GM21576 (cell line): ENCODE data around the gene BMF.
"Not testable (repeated sequence)": the region's sequence is repeated elsewhere in the genome, so short reads cannot be mapped to it uniquely, and the experiment has no call there.

ENCODE experiments used
- ATAC-seq: cut with Tn5 transposase; IDR thresholded peaks from one replicate; pipeline ENCODE4 v1.9.1; 2021; ENCODE audit warnings: mild to moderate bottlenecking, moderate library complexity; ENCODE audit not compliant: unreplicated experiment

BMF gene

DNA sequence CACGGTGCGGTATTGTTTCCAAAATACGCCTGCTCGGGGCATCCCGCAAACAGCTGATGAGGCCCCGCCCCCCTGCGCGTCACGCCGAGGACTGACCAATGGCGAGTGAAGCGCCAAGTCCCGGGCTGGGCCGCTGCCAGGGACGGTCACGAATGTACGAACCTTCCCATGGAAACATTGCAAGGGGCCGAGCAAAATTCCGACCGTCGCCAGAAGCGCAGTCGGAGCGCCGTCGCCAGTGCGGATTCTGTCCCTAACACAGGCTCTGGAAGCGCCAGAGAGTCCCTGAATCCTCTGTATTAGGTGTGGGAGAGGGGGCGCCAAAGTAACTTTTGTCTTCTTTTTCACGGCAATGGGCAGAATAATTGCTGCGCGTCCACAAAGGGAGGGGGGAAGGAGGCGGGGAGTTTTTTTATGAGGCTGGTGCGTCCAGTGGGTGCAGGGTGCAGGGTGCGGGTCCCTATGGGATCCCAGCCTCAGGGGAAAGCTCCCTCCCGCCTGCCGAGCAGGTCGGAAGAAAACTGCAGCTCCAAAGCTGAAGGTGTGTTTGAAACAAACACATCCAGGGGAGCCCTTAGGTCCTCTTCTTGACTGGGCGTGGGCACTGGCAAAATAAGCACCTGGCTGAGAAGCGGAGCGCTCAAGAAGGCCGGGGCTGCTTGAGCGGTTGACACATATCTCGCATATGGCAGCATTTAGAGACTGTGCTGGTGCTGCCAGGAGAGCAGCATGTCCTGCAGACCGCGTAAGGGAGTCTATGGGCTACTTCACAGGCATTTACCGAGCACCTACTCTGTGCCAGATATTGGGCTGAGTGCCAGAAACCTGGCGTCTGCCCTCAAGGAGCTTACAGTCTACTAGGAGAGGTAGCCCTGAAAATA is at the start of gene BMF:
TSS of gene BMF (minus strand) at position 25 of the 881 bp plus-strand sequence. CDS start 2,793 bp downstream, outside the sequence.
- ATAC-seq: peak; percentile 52

DNA sequence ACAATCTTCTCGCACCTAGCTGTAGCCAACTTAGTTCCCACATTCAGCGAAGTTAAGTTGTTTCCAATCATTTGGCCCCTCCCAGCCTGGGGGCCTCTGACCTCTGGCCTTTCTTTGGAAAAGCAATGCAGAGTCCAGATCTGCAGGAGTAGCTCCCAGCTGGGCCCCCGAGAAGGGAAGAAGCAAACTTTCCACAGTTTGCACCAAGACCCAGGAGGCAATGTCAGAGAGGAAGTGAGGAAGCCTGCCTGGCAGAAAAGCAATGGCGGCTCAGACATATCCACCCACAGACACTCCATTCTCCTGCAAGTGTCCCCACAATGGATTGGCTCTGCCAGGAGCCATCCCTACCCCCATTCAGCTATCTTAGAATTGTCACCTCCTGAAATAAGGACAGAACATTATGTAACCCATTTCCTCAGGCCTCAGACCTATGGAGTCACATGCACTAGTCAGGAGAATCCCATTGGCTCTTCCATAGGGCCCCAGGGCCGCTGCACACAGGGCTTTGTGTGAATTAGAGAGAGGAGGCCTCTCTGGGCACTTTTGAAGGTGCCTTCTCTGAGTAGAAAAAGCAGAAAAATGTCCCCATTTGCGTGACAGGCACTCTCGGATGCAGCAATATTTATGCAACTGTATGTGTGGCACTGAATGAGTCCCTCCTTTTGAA is 49.2 kb upstream of the BMF start:
- no peak for ATAC-seq

DNA sequence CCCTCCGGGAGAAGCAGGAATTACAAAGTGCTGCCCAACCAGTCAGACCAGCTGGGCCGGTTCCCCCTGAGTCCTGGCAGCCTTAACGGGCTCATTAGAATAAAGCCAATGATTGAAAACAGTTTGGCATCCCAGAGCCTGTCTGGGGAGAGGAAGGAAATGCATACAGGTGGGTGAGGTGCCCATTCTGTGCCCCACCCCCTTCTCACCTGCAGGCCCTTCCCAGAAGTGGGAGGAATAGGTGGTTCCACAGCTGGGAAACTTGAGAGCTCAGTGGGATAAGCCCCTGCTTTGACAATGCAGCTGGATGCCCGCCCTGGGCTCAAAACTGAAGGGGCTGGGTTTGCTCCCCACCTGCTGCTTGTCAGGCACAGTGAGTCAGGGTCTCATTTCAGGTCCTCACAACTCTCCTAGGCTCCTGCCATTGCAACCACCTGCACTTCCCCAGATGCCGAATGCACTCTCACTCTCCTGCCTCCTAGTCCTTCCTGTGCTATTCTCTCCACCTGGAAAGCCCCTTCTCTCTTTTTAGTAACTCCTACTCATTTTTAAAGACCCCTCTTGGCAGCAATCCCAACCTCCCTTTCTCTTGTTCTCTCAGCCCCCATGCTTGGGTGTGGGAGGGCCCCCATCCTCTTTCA is 46.7 kb upstream of the BMF start:
- no peak for ATAC-seq

- not testable (repeated sequence) for ATAC-seq
Measured at GRCh38 chr15:40154821-40155220, 46.1 kb upstream of the BMF start.

DNA sequence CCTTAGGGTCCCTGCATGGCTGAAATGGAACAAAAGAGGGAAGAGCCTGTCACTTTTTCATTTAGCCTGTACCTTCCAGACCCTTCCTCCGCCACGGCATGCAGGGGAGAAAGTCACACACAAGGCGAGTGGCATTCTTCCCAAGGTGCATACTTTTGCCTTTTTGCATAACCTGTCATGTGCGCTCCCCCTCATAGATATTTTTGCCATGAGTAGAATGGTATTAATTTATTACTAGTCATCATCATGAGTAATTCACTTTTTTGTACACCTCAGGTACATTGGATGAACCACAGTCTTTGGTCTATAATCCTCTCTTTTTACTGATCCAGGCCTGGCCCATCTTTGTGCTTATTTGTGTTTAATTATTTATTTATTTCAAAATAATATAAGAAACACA is 43.3 kb upstream of the BMF start:
- no peak for ATAC-seq

DNA sequence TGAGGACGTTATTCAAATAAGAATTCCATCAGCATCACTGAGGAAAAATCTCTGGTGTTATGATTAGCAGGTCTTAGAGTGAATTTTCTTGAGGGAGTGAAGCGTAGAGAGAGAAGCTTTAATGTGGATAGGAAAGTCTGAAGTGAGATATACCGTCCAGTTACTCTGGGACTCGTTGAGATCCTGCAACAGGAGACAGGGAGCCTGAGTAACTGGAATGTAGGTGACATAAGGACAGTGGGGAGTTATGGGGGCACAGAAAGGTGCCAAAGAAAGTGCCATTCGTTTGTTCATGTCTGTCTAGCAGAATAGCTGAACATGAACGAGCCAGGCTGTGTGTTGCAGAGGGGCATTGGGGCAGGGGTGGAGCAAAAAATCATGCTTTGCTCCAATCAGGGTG is 42.8 kb upstream of the BMF start:
- no peak for ATAC-seq

DNA sequence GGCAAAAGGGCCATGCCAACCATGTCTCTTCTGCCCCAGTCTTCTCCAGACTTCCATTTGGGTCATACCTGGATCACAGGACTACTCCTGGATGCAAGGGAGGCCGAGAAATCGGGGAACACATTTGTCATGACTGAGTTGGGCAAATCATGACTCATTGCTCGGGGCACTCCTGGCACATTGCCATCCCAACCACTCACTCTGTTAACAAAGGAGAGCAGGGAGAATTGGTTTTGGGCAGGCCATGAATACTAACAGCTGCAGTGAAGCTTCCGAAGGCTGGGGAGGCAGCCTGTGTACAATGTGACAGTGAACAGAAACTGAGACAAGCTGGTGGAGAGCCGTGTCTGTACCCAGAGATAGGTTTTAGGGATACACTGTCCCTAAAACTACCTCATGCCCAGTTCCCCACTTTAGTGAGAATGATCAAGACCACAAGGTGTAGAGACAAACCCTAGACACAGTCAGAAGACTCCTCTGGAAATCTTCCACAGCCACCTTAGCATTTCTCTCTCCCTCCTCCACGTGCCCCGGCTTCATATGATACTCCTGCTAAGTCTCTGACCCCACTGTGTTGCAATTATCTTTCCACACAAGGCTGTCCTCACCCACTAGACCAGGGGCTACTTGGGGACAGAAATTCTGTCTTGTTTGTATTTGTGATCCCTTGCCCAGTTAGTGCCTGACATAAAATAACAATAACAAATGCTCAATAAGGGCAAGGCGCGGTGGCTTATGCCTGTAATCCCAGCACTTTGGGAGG is 41.7 kb upstream of the BMF start:
- ATAC-seq: no peak

DNA sequence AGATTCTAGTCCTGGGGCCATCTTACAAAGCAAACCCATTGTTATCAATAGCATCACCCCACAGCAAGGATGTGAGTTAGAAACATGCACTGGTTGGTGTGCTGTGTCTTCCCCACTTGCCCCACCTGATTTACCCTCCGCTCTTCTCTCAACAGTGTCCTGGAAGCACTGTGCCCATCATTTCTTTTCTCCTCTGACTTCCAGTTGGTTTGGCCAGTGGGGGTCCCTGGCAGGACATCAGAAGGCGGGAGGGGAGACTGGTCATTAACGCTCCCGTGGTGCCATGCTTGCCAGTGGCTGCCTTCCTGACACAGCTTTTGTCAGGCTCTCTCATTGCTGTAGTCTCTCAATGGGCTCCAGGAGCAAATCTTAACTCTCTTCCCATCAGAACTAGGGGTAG is 40.7 kb upstream of the BMF start:
- ATAC-seq: no peak

- no peak for ATAC-seq
Measured at GRCh38 chr15:40146037-40146436, 37.4 kb upstream of the BMF start.

DNA sequence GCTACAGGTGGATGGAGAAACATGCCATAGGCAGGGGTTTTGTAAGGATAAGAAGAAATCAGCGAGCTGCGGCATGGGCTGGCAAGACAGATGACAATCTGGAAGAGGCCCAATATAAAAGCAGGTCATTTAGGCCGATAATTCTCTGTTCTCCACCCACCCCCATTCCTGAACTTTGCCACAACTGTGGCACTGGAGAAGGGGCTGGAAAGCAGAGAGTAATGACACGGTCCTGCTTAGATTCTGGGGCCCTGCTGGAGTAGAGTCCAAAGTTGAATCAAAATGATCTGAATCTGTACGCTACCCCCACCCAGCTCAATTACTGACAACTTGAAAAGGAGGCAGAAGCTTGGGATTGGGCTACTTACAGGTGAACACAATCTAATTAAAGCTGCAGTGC is 33.7 kb upstream of the BMF start:
- no peak for ATAC-seq

DNA sequence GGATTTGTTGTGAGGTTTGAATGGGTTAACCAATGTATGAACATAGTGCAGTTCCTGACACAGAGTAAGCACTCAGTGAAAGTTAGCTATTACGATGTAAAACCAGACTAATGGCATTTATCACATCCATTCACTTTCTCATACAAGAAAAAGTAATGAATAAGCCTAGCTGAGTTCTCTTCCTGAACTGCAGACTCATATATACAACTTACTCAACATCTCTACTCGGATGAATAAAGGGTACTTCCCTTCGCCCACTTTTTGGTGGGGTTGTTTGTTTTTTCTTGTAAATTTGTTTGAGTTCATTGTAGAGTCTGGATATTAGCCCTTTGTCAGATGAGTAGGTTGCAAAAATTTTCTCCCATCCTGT is 29.5 kb upstream of the BMF start:
- not testable (repeated sequence) for ATAC-seq

DNA sequence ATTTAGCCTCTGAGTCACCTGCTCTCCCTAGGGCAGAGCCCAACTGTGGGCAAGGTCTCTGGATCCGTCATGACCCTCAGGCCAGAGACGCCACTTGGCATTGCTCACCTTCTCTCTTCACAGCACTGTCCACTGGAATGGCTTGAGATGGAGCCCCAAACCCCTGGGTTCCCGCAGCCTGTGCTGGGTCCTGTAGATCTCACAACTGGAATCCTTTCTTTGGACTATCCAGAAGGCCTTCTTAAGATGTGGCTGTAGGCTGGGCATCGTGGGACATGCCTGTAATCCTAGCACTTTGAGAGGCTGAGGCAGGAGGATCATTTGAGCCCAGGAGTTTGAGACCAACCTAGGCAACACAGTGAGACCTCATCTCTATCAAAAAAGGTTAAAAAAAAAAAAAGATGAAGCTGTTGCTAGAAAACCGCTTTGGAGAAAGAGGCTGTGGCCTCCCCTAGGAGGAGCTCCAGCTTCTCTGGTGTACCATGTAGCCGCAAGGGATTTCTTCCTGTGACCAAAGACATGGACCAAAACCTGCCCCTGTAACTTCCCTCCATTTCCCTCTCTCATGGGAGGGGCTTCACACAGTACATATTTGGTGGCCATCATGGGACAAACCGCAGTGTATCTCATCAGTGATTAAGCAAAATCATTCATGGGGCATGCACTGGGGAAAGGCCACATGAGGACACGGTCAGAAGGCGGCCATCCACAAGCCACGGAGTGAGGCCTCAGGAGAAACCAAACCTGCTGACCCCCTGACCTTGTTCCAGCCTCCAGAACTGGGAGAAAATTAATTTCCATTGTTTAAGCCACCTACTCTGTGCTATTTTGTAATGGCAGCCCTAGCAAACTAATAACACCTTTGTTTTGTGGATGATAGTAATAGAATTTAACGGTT is 28.9 kb upstream of the BMF start:
- ATAC-seq: no peak

DNA sequence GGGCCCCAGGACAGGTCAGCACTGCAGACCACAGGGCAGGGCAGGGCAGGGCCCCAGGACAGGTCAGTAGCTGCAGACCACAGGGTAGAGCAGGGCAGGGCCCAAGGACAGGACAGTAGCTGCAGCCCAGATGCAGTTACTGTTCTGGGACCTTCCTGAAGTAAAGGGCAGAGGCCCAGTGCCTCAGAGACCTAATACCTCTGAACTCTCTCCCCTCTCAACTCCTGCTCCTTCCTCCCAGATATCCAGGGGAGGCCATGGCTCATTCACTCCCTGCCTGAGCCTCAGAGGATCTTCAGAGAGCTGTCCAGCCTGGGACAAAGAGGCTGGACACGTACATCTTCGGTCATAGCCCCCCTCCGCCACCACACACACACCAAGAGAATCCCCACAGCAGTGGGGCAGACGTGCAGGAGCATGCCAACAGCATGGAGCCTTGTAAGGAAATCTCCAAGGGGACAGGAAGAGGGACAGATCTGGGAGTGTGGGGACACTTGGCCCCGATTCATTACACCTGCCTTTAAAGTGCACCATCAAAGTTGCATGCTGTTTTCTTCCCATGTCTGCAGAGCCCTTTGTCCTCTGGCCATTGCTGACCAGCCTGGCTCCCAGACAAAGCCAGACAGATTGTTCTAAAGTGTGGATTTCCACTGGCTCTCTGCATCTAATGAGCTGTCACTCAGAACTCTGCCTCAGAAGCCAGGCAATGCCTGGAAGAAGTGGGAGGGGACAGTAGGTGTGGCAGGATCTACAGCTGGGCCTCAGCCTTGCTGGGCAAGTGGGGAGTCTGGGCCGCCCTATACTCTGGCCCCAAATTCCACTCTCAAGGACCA is 28.0 kb upstream of the BMF start:
- ATAC-seq: no peak

DNA sequence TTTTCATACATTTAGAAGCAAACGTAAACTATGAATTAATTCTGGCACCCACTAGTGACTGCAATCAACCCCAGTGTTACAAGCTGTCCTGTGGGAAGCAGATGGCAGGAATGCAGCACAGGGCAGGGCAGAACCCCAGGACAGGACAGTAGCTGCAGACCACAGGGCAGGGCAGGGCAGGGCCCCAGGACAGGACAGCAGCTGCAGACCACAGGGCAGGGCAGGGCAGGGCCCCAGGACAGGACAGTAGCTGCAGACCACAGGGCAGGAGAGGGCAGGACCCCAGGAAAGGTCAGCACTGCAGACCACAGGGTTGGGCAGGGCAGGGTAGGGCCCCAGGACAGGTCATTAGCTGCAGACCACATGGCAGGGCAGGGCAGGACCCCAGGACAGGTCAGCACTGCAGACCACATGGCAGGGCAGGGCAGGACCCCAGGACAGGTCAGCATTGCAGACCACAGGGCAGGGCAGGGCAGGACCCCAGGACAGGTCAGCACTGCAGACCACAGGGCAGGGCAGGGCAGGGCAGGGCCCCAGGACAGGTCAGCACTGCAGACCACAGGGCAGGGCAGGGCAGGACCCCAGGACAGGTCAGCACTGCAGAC is 27.3 kb upstream of the BMF start:
- not testable (repeated sequence) for ATAC-seq

DNA sequence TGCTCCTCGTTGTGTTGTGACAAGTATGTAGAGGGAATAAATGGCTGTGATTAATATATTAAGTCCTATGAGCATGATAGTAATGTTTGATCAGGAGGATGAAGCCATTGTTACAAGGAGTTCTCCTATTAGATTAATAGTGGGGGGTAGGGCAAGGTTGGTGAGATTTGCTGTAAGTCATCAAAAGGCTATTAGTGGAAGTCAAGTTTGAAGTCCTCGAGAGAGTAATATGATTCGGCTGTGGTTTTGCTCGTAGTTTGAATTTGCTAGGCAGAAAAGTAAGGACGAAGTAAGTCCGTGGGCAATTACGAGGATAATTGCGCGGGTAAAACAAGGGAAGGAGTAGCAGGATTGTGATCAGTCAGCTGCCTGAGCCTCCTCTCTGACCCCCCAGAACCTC is 26.2 kb upstream of the BMF start:
- no peak for ATAC-seq

- ATAC-seq: no peak
Measured at GRCh38 chr15:40133544-40133943, 24.9 kb upstream of the BMF start.

GRCh38 chr15:40130799-40131502 is 22.3 kb upstream of the BMF start:
- no peak for ATAC-seq

GRCh38 chr15:40130118-40130517 is 21.4 kb upstream of the BMF start:
- no peak for ATAC-seq
